Measurements from ENCODE around the gene RECQL5.

DNA sequence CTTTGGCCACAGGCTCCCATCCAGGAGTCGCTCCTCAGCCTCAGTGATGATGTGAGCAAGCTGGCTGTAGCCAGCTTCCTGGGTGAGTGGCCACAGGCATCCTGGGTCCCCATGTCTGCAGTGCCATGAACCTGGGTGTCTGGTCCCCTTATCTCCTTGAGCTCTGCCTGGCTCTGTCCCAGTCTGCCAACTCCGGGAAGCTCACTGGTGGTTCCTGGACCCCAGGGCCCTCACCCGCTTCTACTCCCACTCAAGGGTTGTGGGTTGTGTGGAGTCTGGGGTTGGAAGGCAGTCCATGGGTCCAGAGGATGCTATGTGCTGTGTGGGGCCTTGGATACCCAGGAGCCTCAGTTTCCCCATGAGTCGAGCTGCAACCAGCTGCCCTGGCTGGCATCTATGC lies 45.5 kb downstream of the RECQL5 start:
- TF ChIP-seq EZH2 (IDR thresholded peaks at IDR 0.05; ENCODE audit: low read length, missing control alignments): no peak
- TF ChIP-seq, protein P1, sequence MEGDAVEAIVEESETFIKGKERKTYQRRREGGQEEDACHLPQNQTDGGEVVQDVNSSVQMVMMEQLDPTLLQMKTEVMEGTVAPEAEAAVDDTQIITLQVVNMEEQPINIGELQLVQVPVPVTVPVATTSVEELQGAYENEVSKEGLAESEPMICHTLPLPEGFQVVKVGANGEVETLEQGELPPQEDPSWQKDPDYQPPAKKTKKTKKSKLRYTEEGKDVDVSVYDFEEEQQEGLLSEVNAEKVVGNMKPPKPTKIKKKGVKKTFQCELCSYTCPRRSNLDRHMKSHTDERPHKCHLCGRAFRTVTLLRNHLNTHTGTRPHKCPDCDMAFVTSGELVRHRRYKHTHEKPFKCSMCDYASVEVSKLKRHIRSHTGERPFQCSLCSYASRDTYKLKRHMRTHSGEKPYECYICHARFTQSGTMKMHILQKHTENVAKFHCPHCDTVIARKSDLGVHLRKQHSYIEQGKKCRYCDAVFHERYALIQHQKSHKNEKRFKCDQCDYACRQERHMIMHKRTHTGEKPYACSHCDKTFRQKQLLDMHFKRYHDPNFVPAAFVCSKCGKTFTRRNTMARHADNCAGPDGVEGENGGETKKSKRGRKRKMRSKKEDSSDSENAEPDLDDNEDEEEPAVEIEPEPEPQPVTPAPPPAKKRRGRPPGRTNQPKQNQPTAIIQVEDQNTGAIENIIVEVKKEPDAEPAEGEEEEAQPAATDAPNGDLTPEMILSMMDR (conservative IDR thresholded peaks at IDR 0.05 in 1 of 2, IDR thresholded peaks at IDR 0.05 in 1 of 2; ENCODE audit: low read depth in 1 of 2, low read length in 2 of 2): no peak

Data from fibroblast of lung (primary cell).